ENCODE data around the gene KRTAP19-8.

KRTAP19-8 gene

GRCh38 chr21:31003471-31003870, 34.8 kb downstream of the KRTAP19-8 start:
- DNase-seq (ENCODE audit: low spot score), result no peak
- TF ChIP-seq CTCF (IDR thresholded peaks at IDR 0.05; ENCODE audit: borderline replicate concordance, control extremely low read depth, extremely low read depth, insufficient read depth, missing control alignments), result no peak
- in situ Hi-C loops (cut with MboI; ENCODE audit: low sequenced_read_pairs, unreplicated experiment), result no loop called here

- in situ Hi-C loops (cut with MboI; ENCODE audit: low sequenced_read_pairs, unreplicated experiment), result no loop called here
- no peak for DNase-seq (ENCODE audit: low spot score)
- TF ChIP-seq CTCF (IDR thresholded peaks at IDR 0.05; ENCODE audit: borderline replicate concordance, control extremely low read depth, extremely low read depth, insufficient read depth, missing control alignments), result no peak
Observed at GRCh38 chr21:30997541-30997940, 40.7 kb downstream of the KRTAP19-8 start.

- DNase-seq (ENCODE audit: low spot score), result no peak
- TF ChIP-seq CTCF (IDR thresholded peaks at IDR 0.05; ENCODE audit: borderline replicate concordance, control extremely low read depth, extremely low read depth, insufficient read depth, missing control alignments), result no peak
- in situ Hi-C loops (cut with MboI; ENCODE audit: low sequenced_read_pairs, unreplicated experiment), result no loop called here
Observed at GRCh38 chr21:30996728-30997127, 41.5 kb downstream of the KRTAP19-8 start.

GRCh38 chr21:30994932-30995331, 43.3 kb downstream of the KRTAP19-8 start:
- DNase-seq (ENCODE audit: low spot score), result no peak
- in situ Hi-C loops (cut with MboI; ENCODE audit: low sequenced_read_pairs, unreplicated experiment), result no loop called here
- TF ChIP-seq CTCF (IDR thresholded peaks at IDR 0.05; ENCODE audit: borderline replicate concordance, control extremely low read depth, extremely low read depth, insufficient read depth, missing control alignments), result no peak

GRCh38 chr21:30990514-30991262, 47.6 kb downstream of the KRTAP19-8 start:
- DNase-seq (ENCODE audit: low spot score), result no peak
- in situ Hi-C loops (cut with MboI; ENCODE audit: low sequenced_read_pairs, unreplicated experiment), result no loop called here
- TF ChIP-seq CTCF (IDR thresholded peaks at IDR 0.05; ENCODE audit: borderline replicate concordance, control extremely low read depth, extremely low read depth, insufficient read depth, missing control alignments), result no peak

- in situ Hi-C loops (cut with MboI; ENCODE audit: low sequenced_read_pairs, unreplicated experiment), result no loop called here
- TF ChIP-seq CTCF (IDR thresholded peaks at IDR 0.05; ENCODE audit: borderline replicate concordance, control extremely low read depth, extremely low read depth, insufficient read depth, missing control alignments), result no peak
- DNase-seq (ENCODE audit: low spot score), result no peak
Observed at GRCh38 chr21:30988706-30989105, 49.6 kb downstream of the KRTAP19-8 start.
